AG04449 (cell line): Measurements from ENCODE around the gene GGT7.
A peak's percentile ranks its signal among the peaks of the same experiment; 100 is the strongest.

Source experiments
- CTCF ChIA-PET: fragments of 350-600 bp; formaldehyde crosslinking; extraction: SDS; loops from one replicate; lab custom pipeline; 2021; ENCODE audit warnings: antibody characterized with exemption; lab: Yijun Ruan, JAX
- POLR2A ChIA-PET: fragments of 400-600, 350-600 bp; formaldehyde crosslinking; extraction: SDS; loops from one replicate; lab custom pipeline; 2020; ENCODE audit warnings: antibody characterized with exemption, inconsistent platforms; lab: Yijun Ruan, JAX
- DNase-seq: peaks from one replicate; pipeline ENCODE4 v3.0.0-alpha.2; 2010; ENCODE audit warnings: low read depth, low spot score
- H3K4me3 ChIP-seq: 2 replicates; pipeline ENCODE4 v1.5.1; 2011; ENCODE audit warnings: low read depth, mild to moderate bottlenecking, control low read depth, low read length
- TF ChIP-seq, protein P1 (sequence below): IDR thresholded peaks from one replicate; pipeline ENCODE4 v1.5.1; 2011; ENCODE audit warnings: mild to moderate bottlenecking, moderate library complexity, low read length, control low read depth, inconsistent platforms; ENCODE audit not compliant: insufficient read depth; ENCODE audit errors: missing control alignments

GGT7 gene

DNA sequence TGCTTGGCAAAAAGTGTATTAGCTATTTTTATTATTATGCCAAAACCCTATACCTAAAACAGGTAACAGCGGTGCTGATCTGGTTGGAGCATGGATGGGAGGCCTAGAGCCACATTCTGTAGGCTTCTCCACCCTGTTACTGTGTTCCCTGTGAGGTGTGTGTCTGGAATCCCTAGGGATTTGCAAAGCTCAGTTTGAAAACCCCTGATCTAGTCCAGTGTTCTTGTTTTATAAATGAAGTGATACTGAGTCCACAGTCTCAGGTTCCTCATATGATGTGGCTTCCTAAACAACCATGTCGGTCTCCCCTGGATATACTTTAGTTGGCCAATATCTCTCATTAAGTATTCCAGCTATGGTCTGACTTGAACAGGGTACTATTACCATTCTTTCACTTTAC, 20.0 kb upstream of the GGT7 start:
- no peak overlapping the region for H3K4me3 ChIP-seq
- TF ChIP-seq, protein P1, sequence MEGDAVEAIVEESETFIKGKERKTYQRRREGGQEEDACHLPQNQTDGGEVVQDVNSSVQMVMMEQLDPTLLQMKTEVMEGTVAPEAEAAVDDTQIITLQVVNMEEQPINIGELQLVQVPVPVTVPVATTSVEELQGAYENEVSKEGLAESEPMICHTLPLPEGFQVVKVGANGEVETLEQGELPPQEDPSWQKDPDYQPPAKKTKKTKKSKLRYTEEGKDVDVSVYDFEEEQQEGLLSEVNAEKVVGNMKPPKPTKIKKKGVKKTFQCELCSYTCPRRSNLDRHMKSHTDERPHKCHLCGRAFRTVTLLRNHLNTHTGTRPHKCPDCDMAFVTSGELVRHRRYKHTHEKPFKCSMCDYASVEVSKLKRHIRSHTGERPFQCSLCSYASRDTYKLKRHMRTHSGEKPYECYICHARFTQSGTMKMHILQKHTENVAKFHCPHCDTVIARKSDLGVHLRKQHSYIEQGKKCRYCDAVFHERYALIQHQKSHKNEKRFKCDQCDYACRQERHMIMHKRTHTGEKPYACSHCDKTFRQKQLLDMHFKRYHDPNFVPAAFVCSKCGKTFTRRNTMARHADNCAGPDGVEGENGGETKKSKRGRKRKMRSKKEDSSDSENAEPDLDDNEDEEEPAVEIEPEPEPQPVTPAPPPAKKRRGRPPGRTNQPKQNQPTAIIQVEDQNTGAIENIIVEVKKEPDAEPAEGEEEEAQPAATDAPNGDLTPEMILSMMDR = no peak
- CTCF ChIA-PET = interaction anchor here (1.3 to 3.0 kb wide), 2 partner anchors 19 to 25 kb away, joined by 3 to 15 read pairs; partner anchors contain the start of gene GGT7
- DNase-seq = no peak
- POLR2A ChIA-PET = no interaction called here

DNA sequence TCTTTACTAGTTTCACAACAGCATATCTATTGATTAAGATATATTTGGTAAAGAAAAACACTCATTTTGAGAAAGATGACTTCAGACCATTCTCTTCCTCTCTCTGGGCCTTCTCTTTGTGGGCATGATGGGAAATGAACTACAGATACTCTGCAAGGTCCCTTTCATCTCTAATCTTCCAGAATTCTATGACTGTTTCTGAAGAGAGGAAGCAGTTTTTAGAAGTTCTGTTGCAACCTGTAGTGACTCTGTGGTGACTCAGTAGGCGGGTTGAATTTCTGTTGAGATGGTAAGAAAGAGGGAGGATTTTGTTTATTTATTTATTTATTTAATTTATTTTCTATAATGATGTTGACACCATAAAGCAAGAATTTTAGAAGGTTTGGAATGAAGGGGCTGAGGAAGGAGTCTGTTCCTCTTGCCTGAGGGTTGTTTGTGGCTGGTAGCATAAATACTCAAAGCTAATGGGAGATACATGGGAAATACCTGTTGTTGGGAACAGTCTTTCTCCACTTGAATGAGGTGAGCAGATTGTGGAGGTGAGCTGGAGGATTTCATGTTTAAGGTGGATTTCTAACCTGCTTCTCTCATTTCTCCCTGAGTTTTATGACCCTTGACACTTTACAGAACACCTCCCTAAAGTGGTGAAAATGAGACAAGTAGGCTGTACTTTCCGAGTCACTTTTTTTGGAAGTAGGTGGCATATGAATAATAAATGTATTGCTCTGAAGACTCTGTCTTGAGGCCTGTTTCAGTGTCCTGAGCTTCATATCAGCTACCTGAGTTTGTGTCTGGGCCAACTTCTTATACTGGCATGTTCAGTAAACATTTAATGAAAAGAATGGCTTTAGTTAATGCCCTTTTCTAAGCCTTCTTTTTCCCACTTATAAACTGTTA, 18.8 kb upstream of the GGT7 start:
- no peak overlapping the region for H3K4me3 ChIP-seq
- TF ChIP-seq, protein P1 = no peak
- ChIA-PET POLR2A (no interaction called here), CTCF (interaction anchor here (3.0 kb wide), 1 partner anchor 18 kb away, joined by 15 read pairs; the partner anchor contains the start of gene GGT7)
- peak; percentile 14 for DNase-seq

- no peak overlapping the region for H3K4me3 ChIP-seq
- ChIA-PET CTCF (interaction anchor here (0.7 kb wide), 1 partner anchor 13 kb away, joined by 5 read pairs; no protein-coding TSS in a partner anchor), POLR2A (no interaction called here)
- no peak for DNase-seq
- TF ChIP-seq, protein P1 = no peak
These were observed 15.8 kb upstream of the GGT7 start for GRCh38 chr20:34888468-34888867.

- TF ChIP-seq, protein P1 = no peak
- ChIA-PET POLR2A (no interaction called here), CTCF (interaction anchor here (1.4 to 1.7 kb wide), 2 partner anchors 13 to 15 kb away, joined by 3 to 5 read pairs; no protein-coding TSS in a partner anchor)
- no peak overlapping the region for H3K4me3 ChIP-seq
- DNase-seq = no peak
These were observed 14.4 kb upstream of the GGT7 start for GRCh38 chr20:34887023-34887422.

- DNase-seq = no peak
- TF ChIP-seq, protein P1 = no peak
- ChIA-PET CTCF (interaction anchor here (1.4 to 1.7 kb wide), 2 partner anchors 12 to 14 kb away, joined by 3 to 5 read pairs; no protein-coding TSS in a partner anchor), POLR2A (no interaction called here)
- no peak overlapping the region for H3K4me3 ChIP-seq
These were observed 13.5 kb upstream of the GGT7 start for GRCh38 chr20:34886122-34886521.

- no peak for DNase-seq
- no peak overlapping the region for H3K4me3 ChIP-seq
- ChIA-PET CTCF (interaction anchor here (0.6 kb wide), 1 partner anchor 8 kb away, joined by 3 read pairs; the partner anchor contains the start of gene ACSS2), POLR2A (no interaction called here)
- TF ChIP-seq, protein P1 = no peak
These were observed 11.6 kb upstream of the GGT7 start for GRCh38 chr20:34884260-34884659.
